SU-DHL-6 (cell line): ENCODE data around the gene GAMT.

Source experiments
- H2AFZ ChIP-seq: fragments of 200-600 bp; sonication (generic); 2 replicates; pipeline ENCODE4 v1.6.1; 2014; ENCODE audit warnings: low read depth, mild to moderate bottlenecking, moderate library complexity, mixed read lengths, antibody characterized with exemption, low read length; ENCODE audit not compliant: severe bottlenecking
- H3F3A ChIP-seq: fragments of 200-600 bp; shearing (Covaris generic); 2 replicates; pipeline ENCODE4 v1.6.0; 2016; ENCODE audit warnings: antibody characterized with exemption, mild to moderate bottlenecking; ENCODE audit not compliant: insufficient read depth
- H3K27ac ChIP-seq: fragments of 200-600 bp; sonication (generic); 2 replicates; pipeline ENCODE4 v1.5.1; 2016; ENCODE audit warnings: low read depth, mild to moderate bottlenecking, low read length, moderate library complexity, mixed read lengths
- H3K27me3 ChIP-seq: fragments of 200-600 bp; sonication (generic), shearing (Covaris generic); 2 replicates; pipeline ENCODE4 v1.6.0; 2014; ENCODE audit warnings: mild to moderate bottlenecking, low read length
- H3K36me3 ChIP-seq: fragments of 200-600 bp; sonication (generic); 2 replicates; pipeline ENCODE4 v1.6.1; 2014; ENCODE audit warnings: mild to moderate bottlenecking, low read length, mixed read lengths
- H3K4me2 ChIP-seq: fragments of 300-600, 200-600 bp; shearing (Covaris generic), sonication (generic); 2 replicates; pipeline ENCODE4 v1.6.0; 2014; ENCODE audit warnings: low read length, low read depth, mild to moderate bottlenecking; ENCODE audit not compliant: poor library complexity, severe bottlenecking
- H3K4me3 ChIP-seq: fragments of 200-600 bp; sonication (generic); 2 replicates; pipeline ENCODE4 v1.5.1; 2014; ENCODE audit warnings: antibody characterized with exemption, low read length, mild to moderate bottlenecking, mixed read lengths; ENCODE audit not compliant: insufficient read depth, poor library complexity, severe bottlenecking
- H3K79me2 ChIP-seq: fragments of 200-600 bp; sonication (generic); 2 replicates; pipeline ENCODE4 v1.6.1; 2014; ENCODE audit warnings: mild to moderate bottlenecking, low read length, moderate library complexity; ENCODE audit not compliant: insufficient read depth
- H3K9ac ChIP-seq: fragments of 200-600 bp; sonication (generic); 2 replicates; pipeline ENCODE4 v1.7.0; 2014; ENCODE audit warnings: mild to moderate bottlenecking, low read length
- H3K9me2 ChIP-seq: fragments of 200-600 bp; sonication (generic); replicated peaks from 2 replicates; pipeline ENCODE4 v1.6.1; 2014; ENCODE audit warnings: low read length; ENCODE audit not compliant: insufficient read depth
- H3K9me3 ChIP-seq: fragments of 200-600 bp; sonication (generic); 2 replicates; pipeline ENCODE4 v1.6.1; 2014; ENCODE audit warnings: low read length, mixed read lengths; ENCODE audit not compliant: insufficient read depth
- H4K20me1 ChIP-seq: fragments of 200-600 bp; sonication (generic); 2 replicates; pipeline ENCODE4 v1.6.1; 2014; ENCODE audit warnings: low read depth, mild to moderate bottlenecking, antibody characterized with exemption, low read length, moderate library complexity, mixed read lengths
- EZH2phosphoT487 ChIP-seq: fragments of 200-600 bp; sonication (generic), shearing (Covaris generic); conservative IDR thresholded peaks from 2 replicates; pipeline ENCODE4 v1.6.1; 2018; ENCODE audit warnings: mild to moderate bottlenecking, antibody characterized with exemption, low read length, moderate library complexity, mixed read lengths
- TF ChIP-seq, protein P1 (sequence below): fragments of 200-600 bp; sonication (generic); IDR thresholded peaks from one replicate; pipeline ENCODE4 v1.5.1; 2017; ENCODE audit warnings: antibody characterized with exemption, mild to moderate bottlenecking, low read length, moderate library complexity; ENCODE audit not compliant: insufficient read depth, poor library complexity, severe bottlenecking

GAMT gene

DNA sequence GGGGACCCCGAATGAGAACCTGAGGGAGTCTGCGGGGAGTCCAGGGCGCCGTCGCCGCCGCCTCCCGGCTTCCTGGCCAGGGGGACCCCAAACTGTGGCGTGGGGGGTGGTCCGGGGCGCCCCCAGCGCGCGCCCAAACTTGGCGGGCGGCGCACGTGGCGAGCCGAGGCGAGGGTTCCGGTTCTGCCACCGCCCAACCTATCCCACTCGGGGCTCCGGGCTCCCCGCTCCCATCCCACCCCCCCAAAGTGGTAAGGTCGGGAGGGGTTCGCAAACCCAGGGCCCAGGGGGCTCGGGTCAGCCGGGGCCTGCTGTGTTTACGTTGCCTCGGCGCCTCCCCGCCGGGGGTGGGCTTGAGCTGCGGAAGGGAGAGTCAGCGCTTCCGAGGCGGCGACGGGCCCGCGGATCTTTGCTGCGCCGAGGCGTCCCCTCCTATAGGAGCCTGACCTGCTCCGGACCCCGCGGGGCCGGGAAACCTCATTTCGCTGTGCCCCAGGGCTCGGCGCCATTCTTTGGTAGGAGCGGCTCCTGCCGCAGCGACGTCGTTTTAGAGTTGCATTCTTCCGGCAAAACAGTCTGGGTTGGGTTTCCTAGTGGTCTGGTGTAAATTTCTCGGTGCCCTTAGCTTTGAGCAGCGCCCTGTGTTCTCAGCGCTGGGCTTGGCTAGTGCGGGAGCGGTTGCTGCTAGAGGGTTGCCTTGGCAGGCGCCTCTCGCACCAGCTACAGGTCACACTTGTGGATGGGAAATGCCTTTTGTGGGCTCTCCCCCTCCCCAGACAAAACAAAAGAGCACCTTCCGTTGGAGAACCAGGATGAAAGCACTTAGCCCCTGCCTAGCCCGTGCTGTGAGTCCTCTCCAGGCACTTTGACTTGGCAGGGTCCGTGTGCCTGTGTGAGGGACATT lies 7.2 kb upstream of the GAMT start:
- H4K20me1 ChIP-seq, result peaks cover 21% of the 10 kb centered on the region; the same call in 1 of the 2 replicates
- 0 out of 2 replicates have a peak, but pooled peaks cover 6% of the 10 kb centered on the region for H3F3A ChIP-seq
- peak overlapping the region; percentile 100 for H3K9ac ChIP-seq
- H3K4me3 ChIP-seq, result peak overlapping the region; percentile 93
- H3K4me2 ChIP-seq, result peak overlapping the region; percentile 79
- H3K79me2 ChIP-seq, result peaks cover 58% of the 10 kb centered on the region
- H3K36me3 ChIP-seq, result 0 out of 2 replicates have a peak, but pooled peaks cover 2% of the 10 kb centered on the region
- no peaks in the 10 kb centered on the region for H3K9me3 ChIP-seq
- TF ChIP-seq EZH2phosphoT487, result no peak
- TF ChIP-seq, protein P1, sequence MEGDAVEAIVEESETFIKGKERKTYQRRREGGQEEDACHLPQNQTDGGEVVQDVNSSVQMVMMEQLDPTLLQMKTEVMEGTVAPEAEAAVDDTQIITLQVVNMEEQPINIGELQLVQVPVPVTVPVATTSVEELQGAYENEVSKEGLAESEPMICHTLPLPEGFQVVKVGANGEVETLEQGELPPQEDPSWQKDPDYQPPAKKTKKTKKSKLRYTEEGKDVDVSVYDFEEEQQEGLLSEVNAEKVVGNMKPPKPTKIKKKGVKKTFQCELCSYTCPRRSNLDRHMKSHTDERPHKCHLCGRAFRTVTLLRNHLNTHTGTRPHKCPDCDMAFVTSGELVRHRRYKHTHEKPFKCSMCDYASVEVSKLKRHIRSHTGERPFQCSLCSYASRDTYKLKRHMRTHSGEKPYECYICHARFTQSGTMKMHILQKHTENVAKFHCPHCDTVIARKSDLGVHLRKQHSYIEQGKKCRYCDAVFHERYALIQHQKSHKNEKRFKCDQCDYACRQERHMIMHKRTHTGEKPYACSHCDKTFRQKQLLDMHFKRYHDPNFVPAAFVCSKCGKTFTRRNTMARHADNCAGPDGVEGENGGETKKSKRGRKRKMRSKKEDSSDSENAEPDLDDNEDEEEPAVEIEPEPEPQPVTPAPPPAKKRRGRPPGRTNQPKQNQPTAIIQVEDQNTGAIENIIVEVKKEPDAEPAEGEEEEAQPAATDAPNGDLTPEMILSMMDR, result no peak
- no peaks in the 10 kb centered on the region for H3K9me2 ChIP-seq
- H3K27me3 ChIP-seq, result no peaks in the 10 kb centered on the region
- peak overlapping the region; percentile 87 for H3K27ac ChIP-seq
- H2AFZ ChIP-seq, result no peak overlapping the region

DNA sequence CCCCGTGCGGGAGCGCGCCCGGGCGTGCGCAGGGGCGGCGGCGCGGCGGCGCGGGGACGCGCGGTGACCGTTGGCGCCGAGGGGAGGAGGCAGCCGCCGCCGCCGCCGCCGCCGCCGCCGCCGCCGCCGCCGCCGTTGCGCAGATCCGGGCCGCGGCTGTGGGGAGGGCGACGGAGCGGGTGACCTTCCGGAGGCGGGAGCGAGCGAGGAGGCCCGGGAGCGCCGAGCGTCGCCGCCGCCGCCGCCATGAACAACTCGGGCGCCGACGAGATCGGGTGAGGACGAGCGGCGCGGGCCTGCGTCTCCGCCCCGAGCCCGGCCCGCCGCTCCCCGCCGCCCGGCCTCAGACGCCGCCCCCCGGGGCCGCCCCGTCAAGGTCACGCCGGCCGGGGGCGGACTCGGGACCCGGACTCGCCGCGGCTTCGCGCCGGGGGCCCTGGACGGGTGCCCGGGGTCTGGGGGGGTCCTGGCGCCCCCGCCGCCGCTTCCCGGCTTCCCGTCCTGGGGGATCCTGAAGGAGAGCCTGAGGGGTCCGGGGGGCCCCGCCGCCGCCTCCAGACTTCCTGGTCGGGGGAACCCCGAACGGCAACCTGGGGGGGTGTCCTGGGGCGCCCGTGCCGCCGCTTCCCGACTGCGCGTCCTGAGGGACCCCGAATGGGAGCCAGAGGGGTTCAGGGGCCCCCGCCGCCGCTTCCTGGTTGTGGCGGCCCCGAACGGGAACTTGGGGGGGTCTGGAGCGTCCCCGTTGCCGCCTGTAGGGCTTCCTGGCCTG lies 6.4 kb upstream of the GAMT start, which contains the start of gene DAZAP1:
TSS of gene DAZAP1 (plus strand) at position 59 of the 772 bp plus-strand sequence. CDS start at position 247, 188 bp downstream.
- Histone ChIP-seq H3K79me2 (peaks cover 50% of the 10 kb centered on the region), H4K20me1 (peaks cover 18% of the 10 kb centered on the region; the same call in 1 of the 2 replicates), H3K9ac (peak within 1 kb of the TSS; percentile 100), H3K9me2 (no peaks in the 10 kb centered on the region), H3K9me3 (no peaks in the 10 kb centered on the region), H3K27ac (peak within 1 kb of the TSS; percentile 87), H3K27me3 (no peaks in the 10 kb centered on the region), H3K36me3 (no peaks in the 10 kb centered on the region), H2AFZ (peak within 1 kb of the TSS; percentile 57), H3K4me3 (peak within 1 kb of the TSS; percentile 93), H3F3A (0 out of 2 replicates have a peak, but pooled peaks cover 6% of the 10 kb centered on the region), H3K4me2 (peak within 1 kb of the TSS; percentile 90)
- TF ChIP-seq, protein P1, result no peak
- TF ChIP-seq EZH2phosphoT487, result no peak

DNA sequence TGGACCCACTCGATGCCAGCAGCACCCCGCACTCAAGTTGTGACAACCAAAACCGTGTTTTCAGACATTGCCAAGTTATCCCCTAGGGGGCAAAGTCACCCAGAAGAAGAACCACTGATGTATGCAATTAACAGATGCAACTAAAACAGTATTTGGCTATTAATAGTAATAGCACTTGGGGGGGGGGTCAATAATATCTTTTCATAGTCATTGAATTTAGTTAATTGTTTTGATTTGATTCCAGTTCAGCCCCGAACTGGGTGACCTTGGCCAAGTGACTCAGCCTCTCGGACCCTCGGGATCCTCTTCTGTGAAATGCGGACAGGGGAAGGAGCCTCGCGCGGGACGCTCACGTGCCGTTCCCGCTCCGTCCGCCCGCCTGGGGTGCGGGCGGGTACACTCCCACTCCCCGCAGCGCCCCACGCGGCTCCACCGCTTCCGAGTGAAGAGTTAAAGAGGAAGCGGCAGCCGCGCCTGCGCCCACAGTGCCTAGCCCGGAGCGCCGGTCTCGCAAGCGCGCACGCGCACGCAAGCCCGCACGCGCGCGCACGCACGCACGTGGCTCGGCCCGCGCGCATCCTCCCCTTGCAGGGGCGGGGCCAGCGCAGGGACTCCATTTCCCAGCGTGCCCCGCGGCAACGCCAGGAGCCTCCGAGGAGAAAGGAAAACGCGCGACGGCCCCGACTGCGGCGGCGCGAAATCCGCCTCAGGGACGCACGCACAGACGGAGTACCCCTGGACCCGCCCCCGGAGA lies 5.6 kb upstream of the GAMT start:
- Histone ChIP-seq H3K4me2 (peak overlapping the region; percentile 90), H3K9me3 (no peaks in the 10 kb centered on the region), H3K79me2 (peaks cover 42% of the 10 kb centered on the region), H2AFZ (peak overlapping the region; percentile 57), H3K9ac (peak overlapping the region; percentile 71), H3K4me3 (peak overlapping the region; percentile 67), H3K27me3 (no peaks in the 10 kb centered on the region), H4K20me1 (peaks cover 18% of the 10 kb centered on the region; the same call in 1 of the 2 replicates), H3K27ac (peak overlapping the region; percentile 65), H3K36me3 (no peaks in the 10 kb centered on the region), H3F3A (0 out of 2 replicates have a peak, but pooled peaks cover 6% of the 10 kb centered on the region), H3K9me2 (no peaks in the 10 kb centered on the region)
- no peak for TF ChIP-seq EZH2phosphoT487
- TF ChIP-seq, protein P1, result peak; percentile 48
